ENCODE data around the gene CACNB2.
"Not testable (repeated sequence)": the region's sequence is repeated elsewhere in the genome, so short reads cannot be mapped to it uniquely, and the experiment has no call there.

The CACNB2 gene

GRCh38 chr10:18149196-18149800 is 9.1 kb downstream of the CACNB2 start:
- DNase-seq: no peak

- no peak for DNase-seq
Measured at GRCh38 chr10:18151356-18151890, 11.2 kb downstream of the CACNB2 start.

GRCh38 chr10:18153381-18153780 is 13.2 kb downstream of the CACNB2 start:
- DNase-seq: not testable (repeated sequence)

- no peak for DNase-seq
Measured at GRCh38 chr10:18155321-18155720, 15.1 kb downstream of the CACNB2 start.

- not testable (repeated sequence) for DNase-seq
Measured at GRCh38 chr10:18156797-18157196, 16.6 kb downstream of the CACNB2 start.

GRCh38 chr10:18157881-18158280 is 17.7 kb downstream of the CACNB2 start:
- no peak for DNase-seq

DNA sequence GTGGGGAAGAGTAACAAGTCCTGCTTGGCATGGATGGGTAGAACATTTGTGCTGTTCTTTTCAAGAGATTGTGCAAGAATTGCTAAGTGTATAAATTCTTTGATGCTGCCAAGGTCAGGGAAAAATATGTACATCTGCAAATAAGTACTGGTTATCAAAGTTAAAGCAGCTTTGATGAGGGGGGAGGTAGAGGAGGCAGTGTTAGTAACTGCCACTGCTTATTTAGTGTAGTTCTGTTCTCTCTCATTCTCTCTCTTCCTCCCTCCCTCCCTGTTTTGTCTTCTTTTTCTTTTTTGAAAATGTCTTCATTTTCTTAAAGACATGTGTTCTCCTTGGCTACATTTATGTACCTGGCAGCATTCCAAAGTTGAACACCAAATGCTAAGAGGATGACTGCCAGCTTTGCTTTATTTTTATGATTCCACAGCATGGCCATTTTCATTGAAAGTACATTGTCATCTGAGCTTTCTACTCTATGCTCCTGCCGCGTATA is 18.6 kb downstream of the CACNB2 start:
- DNase-seq: no peak

- DNase-seq: no peak
Measured at GRCh38 chr10:18159557-18159956, 19.3 kb downstream of the CACNB2 start.

- no peak for DNase-seq
Measured at GRCh38 chr10:18162021-18162627, 21.9 kb downstream of the CACNB2 start.

GRCh38 chr10:18164093-18164492 is 23.9 kb downstream of the CACNB2 start:
- DNase-seq: no peak

DNA sequence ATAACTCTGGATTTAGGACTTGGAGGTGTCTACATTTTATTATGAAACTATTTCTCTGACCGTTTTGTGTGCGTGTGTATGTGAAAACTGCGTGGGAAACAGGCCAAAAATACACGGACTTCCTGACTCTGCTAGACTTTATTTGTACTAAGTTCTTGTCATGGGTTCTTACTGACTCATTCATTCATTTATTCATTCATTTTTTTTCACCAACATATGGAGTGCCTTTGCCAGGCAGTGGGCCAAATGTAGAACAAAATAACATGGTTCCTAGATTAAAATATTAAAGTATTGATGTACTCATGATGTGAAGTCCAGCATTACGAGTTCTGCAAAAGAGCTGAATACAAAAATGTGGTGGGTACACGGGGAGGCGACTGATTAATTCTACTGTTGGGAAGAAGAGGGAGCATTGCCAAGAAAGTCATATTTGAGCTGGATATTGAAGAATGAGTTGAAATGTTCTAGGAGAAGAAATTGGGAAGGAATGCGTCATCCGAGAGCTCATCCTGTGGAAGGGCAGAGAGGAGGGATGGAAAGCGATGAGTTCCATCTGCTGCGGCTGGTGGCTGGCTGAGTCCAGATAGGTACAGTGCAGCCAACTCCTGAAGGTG is 24.6 kb downstream of the CACNB2 start:
- DNase-seq: no peak

DNA sequence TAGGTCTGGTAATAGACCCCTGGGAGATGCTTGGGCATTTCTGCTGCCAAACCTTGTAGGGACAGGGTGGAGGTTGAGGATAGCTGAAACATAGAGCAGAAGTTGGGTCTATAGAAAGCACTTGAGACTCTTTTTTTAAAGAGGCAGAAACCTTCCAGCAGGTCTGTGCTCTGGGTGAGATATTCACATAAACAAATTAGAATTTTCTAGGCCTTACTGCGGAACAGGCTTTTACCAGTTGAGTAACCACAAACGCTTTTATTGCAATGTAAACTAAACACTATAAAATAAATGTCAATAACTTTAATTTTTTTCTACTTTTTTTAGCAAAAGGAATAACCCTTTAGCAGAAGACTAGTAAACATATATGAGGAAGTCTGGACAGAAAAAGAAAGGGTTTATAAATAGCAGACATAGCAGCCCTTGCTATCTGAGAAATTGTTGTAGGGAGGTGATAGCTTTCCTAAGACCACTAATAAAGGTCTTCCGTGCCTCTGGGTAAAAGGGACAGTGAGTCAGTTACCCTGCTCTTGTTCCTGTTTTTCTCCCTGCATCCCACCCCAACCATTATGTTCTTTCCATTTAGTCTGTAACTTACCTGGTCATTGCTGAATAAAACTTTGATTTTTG is 38.7 kb downstream of the CACNB2 start:
- DNase-seq: no peak

GRCh38 chr10:18179891-18180290 is 39.7 kb downstream of the CACNB2 start:
- no peak for DNase-seq

GRCh38 chr10:18181382-18181781 is 41.2 kb downstream of the CACNB2 start:
- DNase-seq: not testable (repeated sequence)

DNA sequence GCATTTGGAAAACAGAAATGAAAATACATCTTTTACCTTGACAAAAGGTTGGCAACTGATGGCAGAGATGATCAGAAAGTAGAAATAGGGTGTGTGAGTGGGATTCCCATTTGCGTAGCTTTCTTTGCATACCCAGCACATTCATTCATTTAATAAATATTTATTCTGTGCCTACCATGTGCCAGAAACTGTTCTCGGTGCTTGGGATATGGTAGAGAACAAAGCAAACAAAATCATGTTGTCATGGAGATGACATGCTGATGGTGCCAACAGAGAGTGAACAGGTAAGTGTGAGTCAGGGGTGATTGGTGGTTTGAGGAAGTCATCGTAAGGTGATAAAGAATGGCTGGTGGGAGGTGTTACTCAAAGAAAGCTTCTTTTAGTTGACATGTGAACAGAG is 45.4 kb downstream of the CACNB2 start:
- no peak for DNase-seq

- DNase-seq: no peak
Measured at GRCh38 chr10:18190840-18191239, 50.6 kb downstream of the CACNB2 start.

GRCh38 chr10:18194634-18195033 is 54.4 kb downstream of the CACNB2 start:
- no peak for DNase-seq

DNA sequence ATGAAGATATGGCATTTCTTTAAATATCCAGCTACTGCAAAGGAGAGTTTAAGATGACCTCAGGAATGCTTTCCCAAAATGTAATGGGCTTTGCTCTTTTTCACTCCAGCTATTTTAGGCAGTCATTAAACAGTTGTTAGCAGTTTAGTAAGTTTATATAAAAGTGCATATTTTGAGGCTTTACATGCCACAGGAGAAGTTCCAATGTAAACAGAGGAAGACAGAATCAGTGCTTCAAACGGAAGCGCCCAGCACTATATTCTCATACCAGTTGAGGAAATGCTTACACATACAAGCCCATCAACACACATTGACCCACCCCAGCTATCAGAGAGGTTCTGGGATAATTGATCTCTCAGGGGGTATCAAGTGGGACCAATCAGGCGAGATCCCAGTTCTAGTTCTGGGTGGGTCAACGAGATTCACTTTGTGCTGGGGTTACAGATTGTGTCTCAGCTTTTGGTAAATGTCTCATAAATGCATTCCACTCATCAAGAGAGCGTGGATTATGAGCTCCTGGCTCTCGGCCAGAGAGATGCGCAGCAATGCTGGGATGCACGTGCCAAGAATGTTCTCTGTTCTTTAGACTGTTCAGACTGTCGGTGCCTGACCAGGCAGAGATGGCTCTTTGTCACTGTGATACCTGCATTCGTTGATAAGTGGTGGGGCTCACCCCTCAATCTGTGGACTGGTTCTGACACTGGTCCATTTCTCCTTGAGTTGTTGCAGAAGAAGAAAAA is 55.0 kb downstream of the CACNB2 start:
- no peak for DNase-seq

DNA sequence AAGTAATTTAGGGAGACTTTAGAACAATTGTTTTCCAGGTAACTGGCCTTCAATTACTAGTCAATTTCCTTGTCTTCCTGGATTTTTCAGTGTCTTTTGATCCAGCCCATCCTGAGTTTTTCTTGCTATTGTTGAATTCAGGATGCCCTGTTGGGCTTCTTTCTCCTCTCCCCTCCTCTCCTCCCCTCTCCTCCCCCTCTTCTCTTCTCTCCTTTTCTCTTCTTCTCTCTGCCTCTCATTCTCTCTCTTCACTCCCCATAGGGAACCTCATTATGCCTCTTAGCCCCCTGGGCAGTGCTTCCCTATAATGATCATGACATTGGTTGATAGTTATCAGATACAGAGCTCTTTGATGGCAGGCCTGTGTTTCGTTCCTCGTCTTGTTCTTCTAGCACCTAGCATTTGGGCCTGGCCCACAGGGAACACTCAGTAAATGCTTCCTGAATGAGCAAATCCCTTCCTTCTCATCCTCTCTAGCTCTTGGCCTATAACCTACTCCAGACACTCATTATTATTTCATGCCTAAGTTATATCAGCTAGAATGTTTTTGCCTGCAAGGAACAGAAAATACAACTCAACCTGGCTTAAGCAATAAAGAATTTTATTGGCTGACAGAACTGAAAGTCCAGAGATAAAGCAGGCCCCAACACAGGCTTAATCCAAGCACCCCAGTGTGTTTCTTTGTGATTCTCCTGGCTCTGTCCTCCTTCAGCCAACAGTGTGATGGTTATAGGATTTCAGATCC is 56.8 kb downstream of the CACNB2 start:
- no peak for DNase-seq

- no peak for DNase-seq
Measured at GRCh38 chr10:18197706-18198105, 57.5 kb downstream of the CACNB2 start.

DNA sequence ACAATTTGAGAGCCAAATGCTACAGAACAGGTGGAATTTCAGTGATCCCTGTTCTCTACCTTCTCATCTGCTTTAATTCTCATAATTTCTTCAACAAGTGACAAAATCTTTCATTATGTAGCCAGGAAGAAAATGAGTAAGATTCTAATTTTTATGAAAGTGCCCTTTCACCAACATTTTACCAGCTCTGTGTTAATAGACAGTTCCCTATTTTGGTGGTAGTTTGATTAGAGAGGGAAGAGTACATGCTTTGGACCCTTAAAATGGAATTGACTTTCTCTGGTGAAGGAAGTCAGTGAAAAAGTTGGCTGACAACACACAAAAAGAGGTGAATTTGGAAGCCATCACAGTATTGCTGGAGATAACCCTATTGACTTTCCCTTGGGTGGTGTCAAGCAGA is 61.7 kb downstream of the CACNB2 start:
- DNase-seq: no peak

All from NCI-H2107 (cell line).